Kidney epithelial cell (primary cell): Measurements from ENCODE around the gene TMEM132D. TPM values are rescaled to one million over a fixed set of nuclear protein-coding genes. Genes with fewer than 3 reads are reported as not detected.

Experiments
- DNase-seq: peaks from one replicate; pipeline ENCODE4 v3.0.0-alpha.2; 2010; ENCODE audit warnings: low read depth
- H3K27me3 ChIP-seq: 2 replicates; pipeline ENCODE4 v1.6.0; 2011; ENCODE audit warnings: low read length; ENCODE audit not compliant: control insufficient read depth, insufficient read depth
- H3K36me3 ChIP-seq: 2 replicates; pipeline ENCODE4 v1.5.1; 2011; ENCODE audit warnings: low read length; ENCODE audit not compliant: control insufficient read depth, insufficient read depth
- H3K4me3 ChIP-seq: 2 replicates; pipeline ENCODE4 v1.5.1; 2011; ENCODE audit warnings: low read depth, mild to moderate bottlenecking, control low read depth, low read length
- total RNA-seq: library from RNA; depleted of rRNA; stranded (reverse); fragments of >200 nt; gene quantifications from 2 replicates; pipeline ENCODE4 v1.2.3, GENCODE V29; 2015
- TF ChIP-seq, protein P1 (sequence below): IDR thresholded peaks from 2 replicates; pipeline ENCODE4 v1.5.1; 2011; ENCODE audit warnings: mild to moderate bottlenecking, moderate library complexity, low read length, control low read depth, inconsistent platforms; ENCODE audit not compliant: insufficient read depth, poor library complexity, severe bottlenecking

Gene TMEM132D
- total RNA-seq, 1 donor from 2014 or later: 6.4 TPM

- Histone ChIP-seq H3K27me3 (no peaks in the 10 kb centered on the region), H3K4me3 (no peak overlapping the region), H3K36me3 (no peaks in the 10 kb centered on the region)
- no peak for DNase-seq
- TF ChIP-seq, protein P1, sequence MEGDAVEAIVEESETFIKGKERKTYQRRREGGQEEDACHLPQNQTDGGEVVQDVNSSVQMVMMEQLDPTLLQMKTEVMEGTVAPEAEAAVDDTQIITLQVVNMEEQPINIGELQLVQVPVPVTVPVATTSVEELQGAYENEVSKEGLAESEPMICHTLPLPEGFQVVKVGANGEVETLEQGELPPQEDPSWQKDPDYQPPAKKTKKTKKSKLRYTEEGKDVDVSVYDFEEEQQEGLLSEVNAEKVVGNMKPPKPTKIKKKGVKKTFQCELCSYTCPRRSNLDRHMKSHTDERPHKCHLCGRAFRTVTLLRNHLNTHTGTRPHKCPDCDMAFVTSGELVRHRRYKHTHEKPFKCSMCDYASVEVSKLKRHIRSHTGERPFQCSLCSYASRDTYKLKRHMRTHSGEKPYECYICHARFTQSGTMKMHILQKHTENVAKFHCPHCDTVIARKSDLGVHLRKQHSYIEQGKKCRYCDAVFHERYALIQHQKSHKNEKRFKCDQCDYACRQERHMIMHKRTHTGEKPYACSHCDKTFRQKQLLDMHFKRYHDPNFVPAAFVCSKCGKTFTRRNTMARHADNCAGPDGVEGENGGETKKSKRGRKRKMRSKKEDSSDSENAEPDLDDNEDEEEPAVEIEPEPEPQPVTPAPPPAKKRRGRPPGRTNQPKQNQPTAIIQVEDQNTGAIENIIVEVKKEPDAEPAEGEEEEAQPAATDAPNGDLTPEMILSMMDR: no peak
These were observed 599.3 kb downstream of the TMEM132D start for GRCh38 chr12:129304529-129304928.

DNA sequence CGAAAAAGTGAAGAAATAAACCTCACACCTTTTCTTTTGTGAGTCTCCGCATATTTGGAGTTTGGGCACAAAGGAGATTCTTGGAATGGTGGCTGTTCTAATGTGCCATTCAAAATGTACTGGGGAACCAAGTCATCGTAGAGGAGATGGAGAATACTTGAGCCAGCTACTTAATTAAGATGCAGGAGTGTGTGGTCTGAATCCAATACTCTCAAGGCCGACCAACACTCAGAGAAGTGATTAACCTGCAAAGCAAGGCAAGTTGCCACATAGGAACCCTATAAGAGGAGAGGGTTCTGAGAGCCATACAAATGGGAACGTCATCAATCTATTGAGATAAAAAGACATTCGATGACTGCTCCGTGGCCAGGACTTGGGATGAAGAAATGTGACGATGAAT is 603.8 kb downstream of the TMEM132D start:
- no peak for DNase-seq
- TF ChIP-seq, protein P1: no peak
- no peaks in the 10 kb centered on the region for H3K36me3 ChIP-seq
- H3K27me3 ChIP-seq: no peaks in the 10 kb centered on the region
- H3K4me3 ChIP-seq: no peak overlapping the region

DNA sequence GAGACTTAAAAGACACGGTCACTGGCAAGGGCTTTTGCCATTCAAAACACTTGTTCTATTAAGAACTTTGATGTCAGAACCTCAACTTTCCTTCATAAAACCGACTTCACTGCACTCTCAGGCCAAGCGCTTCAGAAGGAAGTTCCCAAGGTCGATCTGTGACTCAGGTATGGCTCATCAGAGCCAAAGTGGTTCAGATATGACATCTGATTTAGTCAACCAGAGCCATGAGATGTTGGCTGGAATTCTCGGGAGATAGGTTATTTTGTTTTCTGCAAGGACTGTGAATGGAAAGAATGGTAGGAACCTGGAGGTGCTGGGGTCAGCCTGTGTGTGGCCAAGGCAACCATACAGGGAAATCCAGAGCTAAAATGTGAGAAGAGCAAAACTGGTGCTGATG is 604.9 kb downstream of the TMEM132D start:
- Histone ChIP-seq H3K36me3 (no peaks in the 10 kb centered on the region), H3K4me3 (no peak overlapping the region), H3K27me3 (no peaks in the 10 kb centered on the region)
- TF ChIP-seq, protein P1: no peak
- no peak for DNase-seq

GRCh38 chr12:129296671-129297070 is 607.2 kb downstream of the TMEM132D start:
- Histone ChIP-seq H3K36me3 (no peaks in the 10 kb centered on the region), H3K27me3 (no peaks in the 10 kb centered on the region), H3K4me3 (no peak overlapping the region)
- TF ChIP-seq, protein P1: no peak
- DNase-seq: no peak

DNA sequence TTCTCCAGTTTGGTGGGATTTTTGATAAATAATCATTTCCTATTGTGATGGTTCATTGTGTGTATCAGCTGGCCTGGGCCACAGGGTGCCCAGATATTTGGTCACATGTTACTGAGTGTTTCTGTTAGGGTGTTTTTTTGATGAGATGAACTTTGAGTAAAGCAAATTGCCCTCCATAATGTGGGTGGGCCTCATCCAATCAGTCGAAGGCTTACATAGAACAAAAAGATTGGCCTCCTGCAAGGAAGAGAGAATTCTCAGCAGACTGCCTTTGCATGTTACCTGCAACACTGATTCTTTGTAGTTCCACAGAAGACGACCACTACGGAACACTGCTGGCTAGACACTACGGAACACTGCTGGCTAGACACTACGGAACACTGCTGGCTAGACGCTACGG is 609.0 kb downstream of the TMEM132D start:
- H3K36me3 ChIP-seq: no peaks in the 10 kb centered on the region
- no peaks in the 10 kb centered on the region for H3K27me3 ChIP-seq
- TF ChIP-seq, protein P1: no peak
- no peak overlapping the region for H3K4me3 ChIP-seq
- DNase-seq: no peak

GRCh38 chr12:129279771-129280170 is 624.1 kb downstream of the TMEM132D start:
- Histone ChIP-seq H3K27me3 (no peaks in the 10 kb centered on the region), H3K36me3 (no peaks in the 10 kb centered on the region), H3K4me3 (no peak overlapping the region)
- no peak for DNase-seq
- TF ChIP-seq, protein P1: no peak
